ENCODE data around the gene ATXN7. TPM values are rescaled to one million over a fixed set of nuclear protein-coding genes. Genes with fewer than 3 reads are reported as not detected.

ATXN7 gene
- total and polyA plus RNA-seq, 2 experiments from 2014 or later, result 3.0 to 14.4 TPM

- no peak overlapping the region for H3K4me3 ChIP-seq
- no peak for TF ChIP-seq CTCF (IDR thresholded peaks at IDR 0.05; ENCODE audit: poor library complexity)
- TF ChIP-seq EZH2 (IDR thresholded peaks at IDR 0.05; ENCODE audit: borderline replicate concordance), result no peak
- TF ChIP-seq EZH2phosphoT487 (IDR thresholded peaks at IDR 0.05; ENCODE audit: low read depth, severe bottlenecking, unreplicated experiment), result no peak
These were observed 183.4 kb downstream of the ATXN7 start for GRCh38 chr3:64046996-64047594.

GRCh38 chr3:64047787-64048186 is 184.1 kb downstream of the ATXN7 start:
- Histone ChIP-seq H3K36me3 (replicated peaks; ENCODE audit: insufficient read depth, low read depth) (no peaks in the 10 kb centered on the region), H3K9me3 (ENCODE audit: low read depth) (no peaks in the 10 kb centered on the region), H3K9me2 (replicated peaks; ENCODE audit: insufficient read depth) (no peaks in the 10 kb centered on the region), H3K4me3 (no peak overlapping the region), H4K20me1 (ENCODE audit: insufficient read depth, poor library complexity, severe bottlenecking) (no peaks in the 10 kb centered on the region), H3K79me2 (no peaks in the 10 kb centered on the region), H2AFZ (peak overlapping the region; percentile 17), H3K4me2 (peak overlapping the region; percentile 6), H3K27me3 (no peaks in the 10 kb centered on the region), H3K27ac (peak overlapping the region; percentile 15), H3K4me1 (ENCODE audit: insufficient read depth) (no peaks in the 10 kb centered on the region)
- no peak for DNase-seq (ENCODE audit: low spot score)
- 60% methylated on average over 7 of the region's 7 CpGs for WGBS (ENCODE audit: low lambda C conversion rate, missing lambda C conversion rate)
- no peak for TF ChIP-seq EZH2phosphoT487 (IDR thresholded peaks at IDR 0.05; ENCODE audit: low read depth, severe bottlenecking, unreplicated experiment)
- TF ChIP-seq EZH2 (IDR thresholded peaks at IDR 0.05; ENCODE audit: borderline replicate concordance), result no peak
- no peak for TF ChIP-seq CTCF (IDR thresholded peaks at IDR 0.05; ENCODE audit: poor library complexity)

More at GRCh38 chr3:64046996-64047594, 183.4 kb downstream of the ATXN7 start:
- Histone ChIP-seq H3K9me2 (replicated peaks; ENCODE audit: insufficient read depth) (no peaks in the 10 kb centered on the region), H3K27ac (peak overlapping the region; percentile 15), H4K20me1 (ENCODE audit: insufficient read depth, poor library complexity, severe bottlenecking) (no peaks in the 10 kb centered on the region), H3K27me3 (no peaks in the 10 kb centered on the region), H3K9me3 (ENCODE audit: low read depth) (no peaks in the 10 kb centered on the region), H3K4me1 (ENCODE audit: insufficient read depth) (no peaks in the 10 kb centered on the region), H2AFZ (no peak overlapping the region), H3K79me2 (no peaks in the 10 kb centered on the region), H3K36me3 (replicated peaks; ENCODE audit: insufficient read depth, low read depth) (no peaks in the 10 kb centered on the region), H3K4me2 (peak overlapping the region; percentile 6)
- WGBS (ENCODE audit: low lambda C conversion rate, missing lambda C conversion rate), result 51% methylated on average over 6 of the region's 6 CpGs
- no peak for DNase-seq (ENCODE audit: low spot score)

- 57% methylated on average over 3 of the region's 3 CpGs for WGBS (ENCODE audit: low lambda C conversion rate, missing lambda C conversion rate)
- H4K20me1 ChIP-seq (ENCODE audit: insufficient read depth, poor library complexity, severe bottlenecking), result no peaks in the 10 kb centered on the region
- no peak overlapping the region for H2AFZ ChIP-seq
These were observed 185.0 kb downstream of the ATXN7 start for GRCh38 chr3:64048631-64049061.

More at GRCh38 chr3:64048631-64049061, 185.0 kb downstream of the ATXN7 start:
- H3K27me3 ChIP-seq, result no peaks in the 10 kb centered on the region
- H3K4me1 ChIP-seq (ENCODE audit: insufficient read depth), result no peaks in the 10 kb centered on the region
- no peaks in the 10 kb centered on the region for H3K9me2 ChIP-seq (replicated peaks; ENCODE audit: insufficient read depth)
- TF ChIP-seq EZH2 (IDR thresholded peaks at IDR 0.05; ENCODE audit: borderline replicate concordance) (no peak), CTCF (IDR thresholded peaks at IDR 0.05; ENCODE audit: poor library complexity) (no peak), EZH2phosphoT487 (IDR thresholded peaks at IDR 0.05; ENCODE audit: low read depth, severe bottlenecking, unreplicated experiment) (no peak)
- DNase-seq (ENCODE audit: low spot score), result no peak
- H3K36me3 ChIP-seq (replicated peaks; ENCODE audit: insufficient read depth, low read depth), result no peaks in the 10 kb centered on the region
- peak overlapping the region; percentile 15 for H3K27ac ChIP-seq
- H3K4me2 ChIP-seq, result no peak overlapping the region
- H3K9me3 ChIP-seq (ENCODE audit: low read depth), result no peaks in the 10 kb centered on the region
- no peak overlapping the region for H3K4me3 ChIP-seq
- no peaks in the 10 kb centered on the region for H3K79me2 ChIP-seq

All from hepatocyte (in vitro differentiated cells).